Activated CD4-positive, alpha-beta T cell treated with anti-CD3 and anti-CD28 coated beads for 1 hour (primary cell): ENCODE results near the gene RCSD1.
A peak's percentile ranks its signal among the peaks of the same experiment; 100 is the strongest.

Experiments
- DNase-seq: peaks from one replicate; pipeline ENCODE4 v3.0.0-alpha.2; 2020

The RCSD1 gene

DNA sequence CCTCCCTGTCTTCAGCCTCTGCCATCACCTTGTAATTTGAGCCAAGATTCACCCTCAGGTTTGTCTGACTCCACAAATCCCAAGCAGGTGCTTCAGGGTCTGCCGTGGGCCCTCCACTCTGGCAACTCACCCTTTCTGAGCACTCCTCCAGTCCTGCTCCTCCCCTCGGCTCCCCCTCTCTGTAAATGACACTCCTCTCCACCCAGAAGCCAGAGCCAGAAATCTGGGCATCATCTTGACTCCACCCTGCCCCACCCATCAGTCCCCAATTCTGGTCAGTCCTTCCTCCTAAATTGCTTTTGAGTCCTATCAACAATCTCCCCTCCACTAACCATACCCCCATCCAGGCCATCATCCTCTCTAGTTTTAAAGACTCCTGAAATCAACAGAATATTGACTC is 40.5 kb downstream of the RCSD1 start:
- DNase-seq = no peak

GRCh38 chr1:167671727-167672511 is 41.9 kb downstream of the RCSD1 start:
- DNase-seq = no peak

DNA sequence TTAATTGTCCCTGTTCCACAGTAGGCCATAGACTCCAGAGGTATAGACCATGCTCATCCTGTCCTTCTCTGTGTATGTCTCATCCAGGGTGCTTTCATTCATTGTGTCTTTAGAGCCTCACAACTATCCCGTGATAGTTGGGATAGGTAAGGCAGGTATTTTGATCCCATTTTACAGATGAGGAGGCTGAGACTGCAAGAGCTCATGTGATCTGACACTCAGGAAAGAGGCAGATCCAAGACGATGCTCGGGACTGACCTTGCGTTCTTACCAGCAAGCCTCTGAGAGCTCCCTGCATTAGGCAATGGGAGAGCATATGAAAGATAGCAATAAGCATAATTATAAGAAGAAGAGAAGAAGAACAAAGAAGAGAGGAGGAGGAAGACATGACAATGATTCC is 42.8 kb downstream of the RCSD1 start:
- no peak for DNase-seq

DNA sequence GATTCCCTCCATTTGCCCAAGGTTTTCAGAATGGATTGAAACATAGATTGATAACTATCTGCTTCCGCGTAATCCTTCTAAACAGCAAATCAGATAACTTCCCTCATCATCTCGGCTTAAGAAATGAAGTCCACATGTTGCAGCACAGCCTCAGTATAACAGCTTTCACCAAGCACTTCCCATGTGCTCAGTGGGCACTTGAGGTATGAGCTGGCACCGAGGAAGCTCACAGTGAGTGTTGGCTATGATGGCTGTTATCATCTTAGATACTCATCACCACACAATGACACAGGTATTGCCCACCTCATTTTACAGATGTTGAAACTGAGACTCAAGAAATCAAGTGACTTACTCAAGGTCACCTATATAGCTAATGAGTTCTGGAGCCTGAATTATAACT is 43.2 kb downstream of the RCSD1 start:
- no peak for DNase-seq

GRCh38 chr1:167674156-167674555 is 44.1 kb downstream of the RCSD1 start:
- DNase-seq = no peak

- DNase-seq = no peak
Measured at GRCh38 chr1:167675440-167675839, 45.4 kb downstream of the RCSD1 start.

DNA sequence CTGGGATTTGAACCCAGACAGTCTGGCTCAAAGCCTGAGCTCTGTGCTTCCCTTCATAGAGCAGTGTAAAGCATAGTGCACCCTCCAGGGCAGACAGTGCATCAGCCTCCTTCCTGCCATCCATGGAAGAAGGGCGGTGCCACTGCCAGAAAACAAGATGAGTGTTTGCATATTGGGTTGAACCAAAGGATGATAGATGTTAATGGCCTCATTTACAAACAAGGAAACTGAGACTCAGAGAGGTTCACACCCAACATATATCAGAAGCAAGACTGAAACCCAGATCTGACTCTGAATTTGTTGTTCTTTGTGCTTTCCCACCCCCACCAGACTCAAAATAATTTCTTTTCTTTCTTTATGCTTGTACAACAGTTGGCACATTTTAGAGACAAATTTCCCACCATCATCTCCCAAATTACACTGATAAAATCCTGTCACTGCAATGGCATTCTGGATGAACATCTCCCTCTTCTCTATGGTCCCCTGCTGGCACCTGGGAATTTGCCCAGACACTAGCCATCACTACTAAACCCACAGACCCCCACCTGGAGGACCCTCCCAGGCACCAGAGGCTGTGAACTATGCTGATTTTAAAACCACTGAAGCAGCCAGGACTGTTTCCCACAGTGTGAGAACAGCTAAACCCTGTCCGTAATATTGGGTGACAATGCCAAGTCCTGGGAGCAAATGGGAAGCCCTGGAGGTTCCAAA is 46.3 kb downstream of the RCSD1 start:
- DNase-seq = no peak

- no peak for DNase-seq
Measured at GRCh38 chr1:167676916-167677848, 47.1 kb downstream of the RCSD1 start.

GRCh38 chr1:167678422-167678821 is 48.4 kb downstream of the RCSD1 start:
- no peak for DNase-seq

DNA sequence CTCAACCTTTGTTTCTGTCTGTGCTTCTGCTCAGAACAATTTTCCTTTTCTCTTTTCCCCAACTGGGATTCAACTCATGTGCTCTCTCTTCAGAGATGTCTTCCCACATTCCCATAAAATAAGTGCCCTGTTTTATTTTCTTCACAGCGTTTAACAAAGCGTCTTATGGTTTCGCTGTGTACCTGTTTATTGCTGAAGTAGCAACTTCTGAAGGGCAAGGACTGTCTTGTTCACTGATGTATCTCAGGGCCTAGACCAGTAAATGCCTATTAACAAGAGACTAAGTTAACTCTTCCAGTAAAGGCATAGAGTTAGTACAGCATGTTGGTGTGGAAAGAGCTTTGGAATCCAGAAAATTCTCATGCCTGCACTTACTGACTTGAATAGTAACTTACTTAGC is 48.8 kb downstream of the RCSD1 start:
- DNase-seq = no peak

DNA sequence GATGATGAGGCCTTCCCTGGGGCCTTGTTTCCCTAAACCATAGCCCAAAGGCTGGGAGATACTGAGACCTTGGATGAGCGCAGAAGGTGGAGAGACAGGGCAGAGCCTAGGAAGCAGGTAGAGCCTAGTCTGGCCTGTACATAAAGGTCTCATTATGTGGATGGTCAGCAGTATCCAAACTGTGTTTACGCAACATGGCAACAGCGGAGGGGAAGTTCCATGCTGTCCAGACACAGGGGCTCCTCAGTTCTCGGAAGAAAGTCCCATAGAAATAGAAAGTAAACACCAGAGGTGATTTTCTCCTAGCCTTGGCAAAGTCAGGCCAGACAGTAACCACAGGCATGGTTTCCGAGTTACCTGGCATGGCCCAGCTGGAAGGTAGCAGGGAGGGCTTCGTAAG is 49.7 kb downstream of the RCSD1 start:
- no peak for DNase-seq

- DNase-seq = no peak
Measured at GRCh38 chr1:167681024-167681423, 51.0 kb downstream of the RCSD1 start.

- DNase-seq = no peak
Measured at GRCh38 chr1:167681451-167682098, 51.5 kb downstream of the RCSD1 start.

- no peak for DNase-seq
Measured at GRCh38 chr1:167683226-167683625, 53.2 kb downstream of the RCSD1 start.

DNA sequence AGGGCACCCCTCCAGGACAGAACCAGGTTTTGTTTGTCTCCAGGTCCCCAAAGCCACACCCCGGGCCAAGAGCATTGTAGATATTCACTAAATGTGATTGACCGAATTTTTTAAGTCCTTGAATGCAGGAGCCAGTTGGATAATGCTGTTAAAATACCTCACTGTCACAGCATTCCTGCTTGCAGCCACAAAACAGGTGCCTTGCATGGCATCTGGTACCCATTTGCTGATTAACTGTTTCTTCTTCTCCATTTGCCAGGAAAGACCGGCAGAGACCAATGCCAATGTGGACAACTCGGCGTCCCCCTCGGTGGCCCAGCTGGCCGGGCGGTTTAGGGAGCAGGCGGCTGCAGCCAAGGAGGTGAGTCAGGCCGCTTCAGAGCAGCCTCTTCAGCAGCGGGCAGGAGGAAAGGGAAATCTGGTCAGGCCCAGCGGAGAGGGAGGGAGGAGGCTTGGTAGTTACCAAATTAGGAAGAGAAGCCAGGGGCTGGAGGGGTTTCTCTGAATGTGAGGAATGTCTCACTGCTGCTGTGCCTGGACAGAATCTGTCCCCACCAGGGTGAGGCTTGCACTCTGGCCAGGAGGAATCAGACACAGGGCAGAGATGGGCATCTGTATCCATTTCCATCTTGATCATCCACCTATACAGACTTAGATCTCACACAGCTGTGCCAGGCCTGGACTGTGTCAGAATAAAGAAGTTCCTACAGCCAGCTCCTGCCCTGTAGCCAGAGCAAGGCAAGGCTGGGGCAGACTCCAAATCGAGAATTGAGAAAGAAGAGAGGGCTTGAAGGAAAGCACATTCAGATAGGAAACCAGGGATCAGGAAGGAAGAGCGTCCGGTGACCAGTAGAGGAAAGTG is 53.8 kb downstream of the RCSD1 start:
- DNase-seq = no peak

GRCh38 chr1:167685844-167686243 is 55.8 kb downstream of the RCSD1 start:
- no peak for DNase-seq

DNA sequence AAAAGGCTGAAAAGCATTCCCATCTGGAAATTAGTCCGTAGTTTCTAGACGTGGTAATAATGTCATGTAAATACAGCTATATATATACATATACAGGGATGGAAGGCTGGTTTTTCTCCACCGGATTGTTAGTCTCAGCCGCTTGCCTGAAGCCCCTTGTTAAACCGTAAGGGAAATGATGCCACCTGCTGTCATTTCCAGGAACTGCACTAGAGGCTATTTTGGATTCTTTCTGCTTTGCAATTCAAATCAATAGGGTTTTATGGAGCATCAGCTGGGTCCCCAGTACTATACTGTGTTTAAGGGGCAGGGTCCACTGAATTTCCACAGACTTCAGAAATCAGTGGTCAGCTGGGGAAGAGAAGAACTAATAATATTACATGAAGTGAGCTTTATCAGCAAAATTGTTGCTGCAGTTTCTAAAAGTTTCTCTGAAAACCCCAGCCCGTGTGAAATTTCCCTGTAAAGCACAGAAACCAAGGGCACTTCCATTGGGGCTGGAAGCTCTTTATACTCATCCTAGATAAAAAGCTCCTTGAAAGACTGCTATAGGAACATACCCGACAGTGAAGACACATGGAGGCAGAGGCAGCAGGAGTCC is 58.0 kb downstream of the RCSD1 start:
- DNase-seq = peak; percentile 59

- DNase-seq = no peak
Measured at GRCh38 chr1:167689567-167689920, 59.5 kb downstream of the RCSD1 start.

- no peak for DNase-seq
Measured at GRCh38 chr1:167690053-167690452, 60.0 kb downstream of the RCSD1 start.

DNA sequence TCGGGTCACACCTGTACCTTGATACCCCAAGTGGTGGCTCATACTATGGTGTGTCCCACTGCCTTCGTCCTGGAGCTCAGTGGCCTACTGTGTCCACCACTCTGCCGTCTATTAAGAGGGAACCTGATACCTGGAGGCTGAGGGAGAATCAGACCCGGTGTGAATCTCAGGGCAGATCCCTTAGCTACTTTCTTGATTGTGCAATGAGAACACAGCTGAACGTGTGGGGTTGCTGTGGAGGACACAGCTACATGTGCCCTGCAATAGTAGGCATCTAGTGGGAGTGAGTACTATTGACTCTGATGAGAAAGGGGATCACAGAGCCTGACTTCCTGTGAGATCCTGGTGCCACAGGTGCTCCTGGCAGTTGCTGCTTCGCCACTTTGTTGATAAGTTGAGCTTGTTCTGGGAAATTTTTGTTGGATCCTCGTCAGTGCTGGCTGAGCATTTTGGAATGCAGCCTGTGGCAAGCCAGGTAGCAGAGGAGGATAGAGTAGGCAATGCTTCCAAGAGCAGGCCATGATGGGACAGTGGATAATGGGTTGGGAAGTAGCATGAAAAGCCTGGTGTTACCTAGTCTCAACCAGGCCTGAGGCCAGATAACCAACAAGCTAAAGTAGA is 63.5 kb downstream of the RCSD1 start:
- no peak for DNase-seq

GRCh38 chr1:167694691-167695090 is 64.7 kb downstream of the RCSD1 start:
- no peak for DNase-seq
